HS-27A (cell line): ENCODE data around the gene YARS1.

ENCODE experiments used
- DNase-seq: peaks from one replicate; pipeline ENCODE4 v3.0.0-alpha.2; 2012; ENCODE audit warnings: low read depth, missing footprints

Gene YARS1

GRCh38 chr1:32817159-32817814 is at the start of gene YARS1, which contains the start of gene S100PBP:
TSS of gene YARS1 (minus strand) at chr1:32817358. CDS start at chr1:32817244, 114 bp downstream.
TSS of gene S100PBP (plus strand) at chr1:32817653. CDS start at chr1:32826100, 8,447 bp downstream.
- DNase-seq, result peak; percentile 97

DNA sequence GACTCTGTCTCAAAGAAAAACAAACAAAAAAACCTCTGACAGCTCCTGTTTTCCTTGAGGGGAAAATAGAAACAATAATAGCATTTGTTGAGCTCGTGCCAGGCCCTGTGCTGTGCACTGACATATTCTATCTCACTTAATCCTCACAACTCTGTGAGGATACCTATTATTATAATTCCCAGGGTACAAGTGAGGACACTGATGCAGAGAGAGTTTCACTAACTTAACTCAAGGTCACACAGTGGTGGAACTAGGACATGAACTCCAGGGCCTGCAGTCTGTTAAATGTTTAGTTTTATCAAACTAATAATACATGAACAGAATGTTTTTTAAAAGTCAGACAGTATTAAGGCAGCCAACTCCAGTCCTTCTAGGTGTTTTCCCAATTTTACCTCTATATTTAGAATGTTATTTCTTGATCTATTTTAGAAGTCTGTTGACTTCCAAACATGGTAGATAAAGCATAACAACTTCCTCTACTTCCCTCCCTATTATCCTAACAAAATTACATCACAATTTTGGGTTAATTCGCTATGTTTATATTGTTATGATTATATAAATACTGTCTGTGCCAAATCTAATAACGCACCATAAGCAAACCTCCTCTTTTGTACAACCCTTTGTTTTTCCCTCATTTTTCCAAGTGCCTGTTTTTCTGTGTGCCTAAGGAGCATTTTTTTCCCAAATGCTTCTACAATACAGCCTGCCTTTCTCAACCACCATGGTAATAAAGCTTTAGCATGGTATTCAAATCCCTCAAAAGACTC is 48.7 kb upstream of the YARS1 start:
- DNase-seq, result no peak

DNA sequence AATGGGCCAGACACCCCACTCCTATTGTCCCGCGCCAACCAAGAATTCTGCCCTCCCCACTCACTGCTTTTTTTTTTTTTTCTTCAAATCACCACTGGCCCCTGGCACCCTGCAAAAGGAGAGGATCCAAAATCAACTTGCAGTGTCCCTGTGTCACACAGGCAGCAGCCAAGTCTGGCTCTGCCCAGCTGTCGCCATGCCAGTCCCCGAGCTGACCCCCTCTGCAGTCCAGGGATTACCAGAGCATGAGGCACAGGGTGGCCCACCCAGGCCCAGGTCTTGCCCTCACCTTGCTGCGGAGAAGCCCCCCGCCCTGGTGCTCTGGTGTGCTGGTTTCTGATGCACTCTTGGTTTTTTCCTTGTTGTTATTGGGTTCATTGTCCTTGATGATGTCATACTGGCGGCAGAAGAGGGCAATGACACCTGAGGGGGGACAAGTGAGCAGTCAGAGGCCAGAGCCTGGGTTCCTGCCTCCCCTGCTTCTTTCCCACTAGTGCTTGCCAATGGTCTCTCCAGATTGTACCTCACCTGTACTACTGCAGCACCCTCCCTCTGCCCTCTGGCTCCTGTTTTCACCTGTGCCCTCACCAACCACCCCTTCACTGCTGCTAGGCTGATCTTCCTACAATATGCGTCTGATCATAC is 47.3 kb upstream of the YARS1 start:
- no peak for DNase-seq

DNA sequence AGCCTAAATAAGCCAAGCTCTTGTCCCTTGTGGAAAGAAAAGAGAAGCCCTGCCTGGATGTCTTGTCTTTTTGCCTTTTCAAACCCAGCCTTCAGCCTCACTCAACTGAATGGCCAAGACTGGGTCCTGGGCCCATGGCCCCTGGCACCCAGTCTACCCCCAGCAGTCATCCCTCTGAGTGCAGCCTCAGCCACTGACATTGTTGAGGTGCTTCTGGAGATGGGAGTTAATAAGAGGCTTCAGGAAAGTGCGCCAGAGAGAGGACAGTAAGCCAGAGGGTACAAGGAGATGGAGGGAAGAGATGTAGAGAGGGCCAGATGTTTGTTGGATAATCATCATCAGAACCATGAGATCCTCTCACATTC is 46.7 kb upstream of the YARS1 start:
- DNase-seq, result no peak

GRCh38 chr1:32863218-32863880 is 46.2 kb upstream of the YARS1 start:
- no peak for DNase-seq

GRCh38 chr1:32861904-32862695 is 44.9 kb upstream of the YARS1 start:
- DNase-seq, result no peak

GRCh38 chr1:32860566-32860965 is 43.4 kb upstream of the YARS1 start:
- DNase-seq, result no peak

GRCh38 chr1:32859915-32860314 is 42.8 kb upstream of the YARS1 start:
- DNase-seq, result no peak

DNA sequence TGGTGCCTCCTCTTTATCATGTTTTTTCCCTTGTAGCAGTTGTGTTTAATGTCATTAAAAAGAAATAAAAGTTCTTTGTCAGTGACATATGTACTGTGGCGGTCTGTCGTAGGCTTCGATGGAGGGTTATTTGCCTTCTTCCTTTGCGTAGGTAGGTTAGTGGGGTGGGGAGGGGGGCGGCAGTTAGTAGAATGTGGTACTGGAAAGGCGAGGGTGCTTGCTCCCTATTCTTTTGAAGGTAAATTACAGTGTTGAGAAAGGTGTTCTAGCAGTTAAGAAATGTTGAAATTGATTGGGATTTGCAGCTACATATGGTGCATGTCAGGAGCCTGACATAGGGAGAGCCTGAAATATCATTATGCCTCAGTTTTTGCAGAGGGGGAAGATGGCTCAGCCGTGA is 41.6 kb upstream of the YARS1 start:
- no peak for DNase-seq

GRCh38 chr1:32858136-32858535 is 41.0 kb upstream of the YARS1 start:
- DNase-seq, result no peak

GRCh38 chr1:32855861-32856617 is 38.9 kb upstream of the YARS1 start:
- no peak for DNase-seq

DNA sequence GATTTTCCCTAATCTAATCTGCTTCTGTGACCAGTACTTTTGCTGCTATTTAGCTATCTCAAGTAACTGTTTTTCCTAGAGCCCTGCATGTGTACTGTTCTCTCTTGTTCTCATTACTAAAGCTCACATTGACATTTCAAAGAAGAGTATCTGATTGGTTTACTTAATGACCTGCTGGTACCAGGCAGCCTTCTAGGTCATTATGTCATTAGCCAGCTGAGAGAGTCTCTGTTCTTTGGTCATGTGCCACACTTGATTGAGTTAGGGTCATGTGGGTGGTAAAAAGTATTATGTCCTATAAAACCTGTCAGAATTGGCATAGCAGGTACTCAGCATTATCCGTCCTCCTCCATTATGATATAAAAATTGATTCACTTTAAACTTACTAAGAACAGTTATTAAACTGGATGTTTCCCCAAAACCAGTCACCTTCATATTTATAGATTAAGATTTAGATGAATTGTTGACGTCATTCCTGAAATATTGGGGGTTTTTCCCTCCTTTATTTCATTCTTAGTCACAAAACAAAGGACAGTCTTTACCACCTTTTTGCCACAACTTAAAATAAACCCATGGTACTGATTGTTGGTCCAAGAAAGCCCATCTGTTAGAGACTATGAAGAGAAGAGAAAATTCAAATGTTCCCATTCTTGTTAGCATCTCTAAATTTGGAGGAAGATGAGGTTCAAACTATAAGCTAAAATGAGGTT is 31.4 kb upstream of the YARS1 start:
- DNase-seq, result no peak

- DNase-seq, result no peak
Measured at GRCh38 chr1:32831878-32832277, 14.7 kb upstream of the YARS1 start.

DNA sequence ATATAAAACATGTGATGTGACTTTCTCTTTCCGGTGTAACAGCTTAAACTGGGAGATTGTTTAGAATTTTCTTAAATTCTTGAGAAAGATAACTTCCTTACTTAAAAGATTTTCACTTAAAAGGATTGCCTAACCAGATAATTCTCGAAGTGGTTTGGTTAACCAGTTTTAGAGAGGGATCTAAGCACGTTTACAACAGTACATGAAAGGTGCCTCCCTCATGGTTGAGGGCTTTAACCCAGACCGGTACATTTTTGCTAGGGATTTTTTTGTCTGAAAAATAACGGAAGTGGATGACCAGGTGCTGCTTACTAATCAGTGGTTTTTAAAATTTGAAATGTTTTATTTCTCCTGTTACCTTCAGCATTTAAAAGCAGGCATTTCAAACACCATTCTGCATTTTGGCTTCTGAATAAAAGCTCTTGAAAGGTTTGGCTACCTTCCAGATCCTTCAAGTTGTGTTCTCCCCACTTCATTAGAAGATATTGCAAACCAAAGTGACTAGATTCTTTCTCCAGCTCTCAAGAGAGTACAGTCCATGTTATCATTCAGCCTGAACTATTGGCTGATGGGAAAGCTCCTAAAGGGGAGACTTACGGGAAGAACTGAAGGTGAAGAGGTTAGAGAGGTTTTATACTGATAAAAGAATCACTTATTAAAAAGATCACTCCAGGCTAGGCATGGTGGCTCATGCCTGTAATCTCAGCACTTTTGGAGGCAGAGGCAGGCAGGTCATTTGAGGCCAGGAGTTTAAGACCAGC is 13.1 kb upstream of the YARS1 start:
- no peak for DNase-seq

- DNase-seq, result no peak
Measured at GRCh38 chr1:32828341-32828740, 11.2 kb upstream of the YARS1 start.

GRCh38 chr1:32825181-32825580 is 8.0 kb upstream of the YARS1 start:
- DNase-seq, result no peak

DNA sequence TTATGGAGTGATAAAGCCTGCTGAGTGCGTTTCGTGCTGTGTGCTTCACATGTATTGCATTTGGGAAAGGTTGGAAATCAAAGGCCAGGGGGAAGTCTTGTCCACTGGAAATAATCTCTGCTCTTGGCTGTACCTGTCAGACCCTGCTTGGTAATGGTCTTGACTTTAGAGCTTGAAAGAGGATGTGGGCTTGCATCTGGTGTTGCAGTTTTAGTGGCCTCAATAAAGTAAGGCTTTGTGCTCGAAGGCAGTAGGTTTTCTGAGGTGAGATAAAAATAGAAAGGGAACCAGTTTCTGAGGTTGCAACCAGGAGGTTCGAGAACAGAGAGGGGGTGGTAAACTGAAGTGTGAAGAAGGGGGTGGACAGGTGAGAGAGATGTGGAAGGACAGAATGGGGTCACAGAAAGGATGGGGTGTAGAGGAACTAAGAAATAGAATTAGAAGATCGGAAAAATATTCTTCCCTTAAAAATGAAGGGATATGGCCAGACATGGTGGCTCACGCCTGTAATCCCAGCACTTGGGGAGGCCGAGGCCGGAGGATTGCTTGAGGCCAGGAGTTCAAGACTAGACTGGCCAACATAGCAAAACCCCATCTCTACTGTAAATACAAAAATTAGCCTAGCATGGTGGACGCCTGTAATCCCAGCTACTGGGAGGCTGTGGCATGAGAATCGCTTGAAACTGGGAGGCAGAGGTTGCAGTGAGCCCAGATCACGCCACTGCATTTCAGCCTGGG is 1.8 kb upstream of the YARS1 start:
- no peak for DNase-seq

GRCh38 chr1:32817815-32818786 is 943 bp upstream of the YARS1 start:
- DNase-seq, result peak; percentile 60
